ENCODE data around the gene IPO11.
"Not testable (repeated sequence)": the region's sequence is repeated elsewhere in the genome, so short reads cannot be mapped to it uniquely, and the experiment has no call there.

Gene IPO11

DNA sequence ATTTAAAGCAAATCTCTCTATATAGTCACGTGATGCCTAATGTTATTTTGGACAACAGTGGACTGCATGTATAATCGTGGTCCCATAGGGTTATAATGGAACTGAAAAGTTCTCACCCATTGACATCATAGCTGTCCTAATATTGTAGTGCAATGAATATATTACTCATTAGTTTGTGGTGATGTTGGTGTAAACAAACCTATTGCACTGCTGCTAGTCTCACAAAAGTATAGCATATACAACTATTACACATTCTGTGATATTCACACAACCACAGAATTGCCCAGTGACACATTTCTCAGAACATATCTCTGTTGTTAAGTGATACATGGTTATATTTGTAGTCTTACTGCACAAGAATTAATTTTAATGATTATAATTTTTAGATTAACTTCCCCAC is 37.7 kb downstream of the IPO11 start:
- no peak for DNase-seq

DNA sequence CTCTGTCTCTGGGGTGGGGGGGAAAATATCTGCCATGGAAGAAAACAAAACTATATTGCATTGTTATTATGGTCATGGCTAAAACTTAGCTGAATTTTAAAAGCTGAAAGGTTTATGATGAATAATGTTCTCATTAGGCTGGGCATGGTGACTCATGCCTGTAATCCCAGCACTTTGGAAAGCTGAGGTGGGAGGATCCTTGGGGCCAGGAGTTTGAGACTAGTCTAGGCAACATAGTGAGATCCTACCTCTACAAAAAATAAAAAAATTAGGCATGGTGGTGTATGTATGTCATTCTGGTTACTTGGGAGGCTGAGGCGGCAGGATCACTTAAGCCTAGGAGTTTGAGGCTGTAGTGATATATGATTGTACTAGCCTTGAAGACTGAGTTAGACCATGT is 44.5 kb downstream of the IPO11 start:
- no peak for DNase-seq

DNA sequence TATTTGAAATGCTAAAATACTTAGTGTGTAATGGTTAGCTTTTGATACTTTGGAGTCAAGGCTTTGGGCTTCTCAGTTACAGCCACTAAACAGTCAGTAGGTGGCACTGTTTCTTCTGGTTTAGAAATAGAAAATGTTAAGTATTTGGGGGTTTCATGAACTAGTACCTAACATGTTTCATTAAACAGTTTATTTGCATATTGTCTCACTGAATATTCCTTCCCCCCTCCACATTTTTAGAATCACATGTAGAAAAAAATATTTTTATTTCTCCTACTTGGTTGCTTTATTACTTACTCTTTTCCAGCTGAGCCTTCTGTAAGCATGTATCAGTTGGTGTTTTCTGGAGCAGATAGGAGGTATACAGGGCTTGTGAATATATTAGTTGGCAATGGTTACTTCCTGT is 48.0 kb downstream of the IPO11 start:
- DNase-seq = peak in 1 of 2 donors; percentile 43

DNA sequence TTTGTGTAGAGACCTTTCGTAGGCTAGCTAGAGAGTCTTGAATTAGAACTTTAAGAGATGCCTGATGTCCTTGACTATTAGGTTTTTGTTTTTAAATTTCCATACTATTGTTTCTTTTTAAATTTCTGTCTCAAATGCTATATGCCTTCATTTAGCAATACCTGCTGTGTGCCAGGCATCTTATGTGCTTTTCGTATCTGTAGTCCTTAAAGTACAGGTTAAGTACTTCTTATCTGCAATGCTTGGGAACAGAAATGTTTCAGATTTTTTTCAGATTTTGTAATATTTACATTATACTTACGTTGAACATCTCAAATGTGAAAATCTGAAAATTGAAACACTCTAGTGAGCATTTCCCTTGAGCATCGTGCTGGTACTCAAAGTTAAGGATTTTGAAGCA is 49.0 kb downstream of the IPO11 start:
- no peak for DNase-seq

DNA sequence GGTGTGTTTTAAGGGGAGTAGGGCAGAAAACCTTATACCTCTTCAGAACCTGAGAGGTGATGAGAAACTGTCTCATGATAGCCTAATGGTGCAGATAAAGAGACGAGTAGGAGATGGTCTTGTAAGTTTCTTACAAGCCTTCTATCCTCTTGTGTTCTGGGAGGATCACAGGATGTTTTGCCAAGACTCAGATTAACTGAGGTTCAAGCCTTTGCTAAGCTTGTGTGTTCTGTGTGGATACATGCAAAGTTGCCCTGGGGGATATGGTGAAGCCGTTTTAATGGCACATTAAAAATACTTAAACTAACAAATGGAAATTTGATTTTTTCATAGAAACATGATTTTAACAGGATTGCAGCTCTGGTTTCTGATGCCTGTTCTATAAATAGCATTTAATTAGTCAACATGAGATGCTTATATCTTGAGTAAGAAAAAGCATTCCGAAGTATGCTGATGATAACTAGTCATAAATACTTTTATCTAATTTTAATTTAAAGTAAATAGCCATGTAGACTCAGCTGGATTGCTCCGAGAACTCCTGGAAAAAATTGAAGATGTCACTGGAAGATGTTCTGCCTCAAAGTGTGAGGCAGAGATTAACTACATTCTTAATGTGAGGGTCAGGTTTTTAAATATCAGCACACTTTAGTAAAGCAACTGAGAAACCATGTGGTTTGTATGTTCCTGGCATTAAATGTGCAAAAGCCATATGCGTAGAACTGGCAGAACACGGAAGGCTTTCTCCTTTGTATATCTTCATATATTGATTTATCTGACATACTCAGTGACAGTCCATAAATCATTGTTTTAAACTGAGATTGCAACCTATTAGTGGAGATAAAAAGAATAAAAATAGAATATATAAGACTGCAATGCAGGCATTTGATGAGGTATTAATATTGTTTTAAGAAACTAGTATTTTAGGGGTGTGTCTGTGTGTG is 53.7 kb downstream of the IPO11 start:
- no peak for DNase-seq

DNA sequence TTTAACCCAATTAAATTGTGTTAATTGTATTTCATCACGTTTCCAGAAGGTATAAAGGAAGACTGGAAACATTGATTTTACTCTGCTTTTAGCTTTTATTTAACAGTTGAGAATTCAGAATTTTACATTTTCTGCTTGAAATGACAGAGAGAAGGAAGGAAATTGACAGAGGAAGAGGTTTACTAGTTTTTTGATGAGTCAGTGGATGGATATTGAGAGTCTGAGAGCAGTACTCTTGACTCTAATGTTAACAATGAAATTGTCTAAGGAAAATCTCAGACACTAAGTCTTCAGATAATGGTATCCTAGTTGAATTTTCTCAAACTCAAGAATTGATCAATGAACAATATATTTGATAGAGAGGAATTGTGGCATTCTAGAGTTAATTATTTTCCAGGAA is 60.6 kb downstream of the IPO11 start:
- no peak for DNase-seq

DNA sequence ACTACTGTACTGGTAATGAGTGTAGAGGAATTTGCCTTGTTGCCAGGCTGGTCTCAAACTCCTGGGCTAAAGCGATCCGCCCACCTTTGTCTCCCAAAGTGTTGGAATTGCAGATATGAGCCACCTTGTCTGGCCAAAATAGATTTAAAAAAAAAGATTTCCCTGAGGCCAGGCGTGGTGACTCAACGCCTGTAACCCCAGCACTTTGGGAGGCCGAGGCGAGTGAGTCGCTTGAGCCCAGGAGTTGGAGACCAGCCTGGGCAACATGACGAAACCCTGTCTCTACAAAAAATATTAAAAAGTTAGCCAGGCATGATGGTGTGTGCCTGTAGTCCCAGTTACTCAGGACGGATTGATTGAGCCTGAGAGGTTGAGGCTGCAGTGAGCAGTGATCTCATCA is 62.5 kb downstream of the IPO11 start:
- no peak for DNase-seq

DNA sequence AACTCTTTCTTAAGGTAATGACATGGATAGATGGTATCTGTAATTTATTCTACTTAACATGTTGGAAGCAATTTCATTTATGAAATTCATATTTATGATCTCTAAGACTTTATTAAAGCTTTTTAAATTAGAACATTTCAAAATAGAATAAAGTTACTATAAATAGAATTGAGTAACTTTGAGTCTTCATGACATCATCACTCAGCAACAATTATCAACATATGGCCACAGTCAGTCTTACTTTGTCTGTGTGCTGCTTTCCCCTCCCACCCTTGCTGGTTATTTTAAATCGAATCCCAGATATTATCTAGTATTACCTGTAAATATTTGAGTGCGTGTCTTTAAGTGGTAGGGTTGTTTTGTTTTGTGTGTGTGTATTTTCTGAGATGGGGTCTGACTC is 65.2 kb downstream of the IPO11 start:
- no peak for DNase-seq

DNA sequence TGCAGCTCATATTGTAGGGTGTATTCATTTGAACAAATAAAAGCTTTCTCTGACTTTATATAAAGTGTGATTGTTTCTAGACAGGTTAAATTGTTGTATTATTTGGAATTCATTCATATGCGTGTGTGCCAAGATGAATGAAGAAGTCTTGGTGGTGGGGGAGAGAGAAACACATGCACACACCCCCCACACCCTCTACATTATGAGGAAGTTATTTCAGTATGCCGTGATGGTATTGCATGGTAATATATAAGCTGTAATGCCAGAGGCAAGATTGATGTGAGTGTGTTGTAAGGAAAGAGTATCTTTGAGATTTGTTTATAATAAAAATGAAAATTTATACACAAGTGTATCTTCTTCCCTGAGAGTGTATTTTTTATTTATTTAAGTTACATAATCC is 71.0 kb downstream of the IPO11 start:
- DNase-seq = no peak

DNA sequence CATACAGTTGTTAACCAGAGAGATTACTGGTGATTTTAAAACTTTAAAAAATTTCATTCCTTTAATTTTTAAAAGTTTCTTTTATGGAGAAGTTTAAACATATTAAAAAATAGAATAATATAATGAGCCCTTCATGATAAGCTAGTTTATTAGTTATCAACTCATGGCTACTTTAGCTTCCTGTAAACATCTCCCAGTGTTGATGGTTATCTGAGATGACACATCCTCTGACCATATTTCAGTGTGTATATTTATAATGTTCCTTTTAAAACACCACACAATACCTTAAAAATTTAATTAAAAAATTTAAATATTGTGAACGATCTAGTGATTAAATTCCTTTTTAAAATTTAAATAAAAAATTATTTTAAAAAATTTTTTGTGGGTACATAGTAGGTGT is 74.1 kb downstream of the IPO11 start:
- DNase-seq = no peak

DNA sequence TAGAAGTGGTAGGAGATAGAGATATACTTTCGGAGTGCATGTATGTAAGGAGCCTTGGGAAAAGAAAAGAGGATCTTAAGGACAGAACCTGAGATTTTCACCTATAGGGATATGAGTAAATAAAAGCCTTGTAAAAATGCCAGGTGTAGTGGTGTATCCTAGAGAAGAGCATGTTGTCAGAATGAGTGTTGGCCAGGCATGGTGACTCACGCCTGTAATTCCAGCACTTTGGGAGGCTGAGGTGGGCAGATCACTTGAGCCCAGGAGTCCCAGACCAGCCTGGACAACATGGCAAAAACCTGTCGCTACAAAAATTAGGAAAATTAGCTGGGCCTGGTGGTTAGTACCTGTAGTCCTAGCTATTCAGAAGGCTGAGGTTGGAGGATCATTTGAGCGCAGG is 76.0 kb downstream of the IPO11 start:
- no peak for DNase-seq

DNA sequence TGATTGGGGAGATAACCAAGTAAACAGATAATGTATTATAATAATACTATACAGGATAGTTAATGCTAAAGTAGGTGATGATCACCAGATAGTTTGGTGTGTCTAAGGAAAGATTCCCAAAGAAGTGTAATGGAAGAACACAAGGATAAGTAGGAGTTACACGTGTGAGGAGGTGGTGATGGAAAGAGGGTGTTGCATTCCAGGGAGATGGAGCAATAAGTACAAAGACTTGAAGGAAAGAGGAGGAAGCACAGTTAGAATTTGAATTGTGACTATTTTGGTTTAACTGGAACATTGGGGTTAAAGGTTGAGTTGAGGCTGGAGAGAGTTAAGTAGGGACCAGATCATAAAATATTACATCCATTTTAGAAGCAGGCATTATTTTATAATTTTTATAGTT is 76.9 kb downstream of the IPO11 start:
- no peak for DNase-seq

DNA sequence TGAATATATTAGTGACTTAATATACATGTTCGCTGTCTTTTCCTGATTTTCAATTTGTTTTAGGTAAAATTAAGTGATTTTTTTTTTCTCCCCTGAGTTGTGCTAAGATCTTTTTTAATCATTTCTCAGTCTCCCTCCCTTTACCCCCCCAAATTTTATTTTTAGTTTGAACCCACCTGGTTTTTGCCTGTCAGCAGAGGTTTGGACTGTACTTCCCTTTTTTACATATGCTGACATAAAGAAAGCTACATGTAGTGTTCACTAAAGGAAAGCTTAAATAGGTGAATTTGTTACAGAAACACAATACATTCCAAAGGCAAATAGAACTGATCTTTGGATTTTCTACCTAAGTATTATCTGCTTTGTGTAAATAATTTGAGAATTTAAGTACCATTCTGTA is 82.2 kb downstream of the IPO11 start:
- DNase-seq = no peak

DNA sequence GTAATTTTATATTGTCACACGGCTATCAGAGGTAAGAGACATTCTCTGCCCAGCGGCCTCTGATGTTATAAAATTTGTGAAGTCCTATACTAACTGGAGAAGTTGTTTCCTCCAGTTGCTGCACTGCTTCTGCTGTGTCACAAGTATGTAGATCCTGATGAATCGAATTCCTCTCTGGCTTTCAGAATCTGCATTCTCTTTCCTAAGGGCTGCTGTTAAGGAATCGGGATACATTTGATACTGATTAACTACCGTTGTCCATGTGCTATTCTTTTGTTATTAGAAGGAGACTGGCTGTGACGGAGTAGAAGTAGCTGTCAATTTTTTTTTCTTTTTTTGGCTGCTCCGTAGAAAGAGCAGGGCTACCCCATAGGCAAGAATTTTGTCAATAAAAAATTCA is 84.3 kb downstream of the IPO11 start:
- DNase-seq = no peak

DNA sequence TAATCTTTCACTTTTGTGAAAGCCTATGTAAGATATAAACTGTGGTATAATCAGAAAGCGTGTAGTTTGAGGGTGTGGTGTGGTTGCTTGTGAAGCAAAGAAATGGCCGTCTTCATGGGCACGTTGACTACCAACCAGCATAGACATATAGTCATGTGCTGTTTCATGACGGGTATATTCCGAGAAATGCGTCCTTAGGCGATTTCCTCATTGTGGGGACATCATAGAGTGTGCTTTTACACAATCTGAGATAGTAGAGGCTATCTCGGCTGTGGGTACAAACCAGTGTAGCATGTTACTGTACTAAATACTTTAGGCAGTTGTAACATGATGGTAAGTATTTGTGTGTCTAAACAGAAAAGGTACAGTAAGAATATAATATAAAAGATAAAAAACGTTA is 86.4 kb downstream of the IPO11 start:
- no peak for DNase-seq

DNA sequence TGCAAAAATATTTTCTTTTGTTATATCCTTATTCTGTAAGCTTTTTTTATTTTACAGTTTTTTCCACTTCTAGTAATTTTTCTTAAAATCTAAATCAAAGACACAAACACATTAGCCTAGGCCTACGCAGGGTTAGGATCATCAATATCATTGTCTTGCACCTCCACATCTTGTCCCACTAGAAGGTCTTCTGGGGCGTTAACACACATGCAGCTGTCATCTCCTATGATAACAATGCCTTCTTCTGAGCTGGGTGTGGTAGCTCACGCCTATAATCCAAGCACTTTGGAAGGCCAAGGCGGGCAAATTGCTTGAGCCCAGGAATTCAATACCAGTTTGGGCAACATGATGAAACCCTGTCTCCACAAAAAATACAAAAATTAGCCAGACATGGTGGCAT is 87.2 kb downstream of the IPO11 start:
- no peak for DNase-seq

DNA sequence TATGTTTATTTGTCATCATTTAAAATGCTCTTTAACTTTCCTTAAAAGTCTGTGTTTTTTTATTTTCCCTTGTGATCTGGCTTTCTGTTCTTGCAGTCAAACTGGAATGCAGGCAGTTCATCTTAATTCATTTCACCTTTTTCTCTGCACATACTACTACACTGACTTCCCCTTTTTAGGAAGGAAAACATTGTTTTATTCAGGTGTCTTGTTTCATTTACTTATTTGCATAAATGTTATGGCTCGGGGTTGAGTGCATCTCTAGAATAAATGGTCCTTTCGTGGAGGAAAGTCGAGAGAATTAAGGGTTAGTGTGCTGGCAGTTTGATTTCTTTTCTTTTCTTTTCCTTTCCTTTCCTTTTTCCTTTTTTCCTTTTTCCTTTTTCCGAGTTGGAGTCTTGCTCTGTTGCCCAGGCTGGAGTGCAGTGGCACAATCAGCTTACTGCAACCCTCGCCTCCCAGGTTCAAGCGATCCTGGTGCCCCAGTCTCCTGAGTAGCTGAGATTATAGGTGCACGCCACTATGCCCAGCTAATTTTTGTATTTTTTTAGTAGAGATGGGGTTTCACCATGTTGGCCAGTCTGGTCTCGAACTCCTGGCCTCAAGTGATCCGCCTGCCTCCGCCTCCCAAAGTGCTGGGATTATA is 90.0 kb downstream of the IPO11 start:
- DNase-seq = no peak

DNA sequence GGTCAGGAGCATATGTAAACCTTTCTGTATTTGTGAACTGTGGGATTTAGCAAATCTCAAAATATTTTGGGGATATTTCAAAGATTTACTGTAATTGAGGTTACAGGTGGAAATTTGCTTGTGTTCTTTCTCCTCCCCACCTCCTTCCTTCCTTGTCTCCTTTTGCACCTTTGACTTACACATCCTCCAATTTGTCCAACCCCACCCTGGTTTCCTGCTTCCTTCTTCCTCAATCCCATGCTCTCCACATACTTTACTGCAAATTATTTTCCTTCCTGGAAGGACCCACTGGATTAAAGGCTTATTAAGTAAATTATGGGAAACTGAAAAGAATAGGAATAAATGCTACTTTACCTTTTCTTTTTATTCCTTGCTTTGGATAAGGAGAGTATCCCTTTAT is 91.6 kb downstream of the IPO11 start:
- DNase-seq = no peak

DNA sequence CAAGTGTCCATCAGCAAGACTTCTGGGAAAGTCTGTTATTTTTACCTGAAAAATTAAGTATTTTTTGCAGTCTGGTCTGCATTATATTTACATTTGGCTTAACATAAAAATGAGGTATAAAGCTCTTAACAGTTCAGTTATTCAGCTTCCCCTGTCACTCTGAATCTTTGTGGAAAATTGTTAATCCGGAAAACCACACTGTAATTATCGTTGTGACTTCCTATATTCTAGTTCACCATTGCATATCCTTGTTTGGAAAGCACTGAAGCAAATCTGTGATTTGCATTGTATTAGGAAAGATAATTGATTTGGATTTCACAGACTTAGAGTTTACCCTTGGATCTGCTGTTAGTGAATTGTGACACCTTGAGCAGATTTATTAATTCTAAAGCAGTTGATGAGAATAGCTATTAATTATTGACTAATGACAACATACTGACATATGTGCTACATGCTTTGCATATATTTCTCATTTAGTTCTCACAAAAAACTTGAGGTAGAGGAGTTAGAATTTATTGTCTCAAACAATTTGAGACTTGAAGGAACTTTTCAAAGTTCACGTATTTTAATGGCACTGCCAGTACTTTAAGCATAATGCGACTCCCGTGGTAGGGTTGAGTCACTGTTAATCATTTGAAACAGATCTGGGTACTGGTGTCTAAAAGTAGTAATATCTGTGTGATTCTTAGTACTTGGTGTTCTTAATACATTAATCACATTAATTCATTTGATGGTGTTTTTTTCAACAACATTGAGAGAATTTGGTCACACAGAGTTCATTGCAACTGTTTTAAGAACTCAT is 94.3 kb downstream of the IPO11 start:
- DNase-seq = no peak

DNA sequence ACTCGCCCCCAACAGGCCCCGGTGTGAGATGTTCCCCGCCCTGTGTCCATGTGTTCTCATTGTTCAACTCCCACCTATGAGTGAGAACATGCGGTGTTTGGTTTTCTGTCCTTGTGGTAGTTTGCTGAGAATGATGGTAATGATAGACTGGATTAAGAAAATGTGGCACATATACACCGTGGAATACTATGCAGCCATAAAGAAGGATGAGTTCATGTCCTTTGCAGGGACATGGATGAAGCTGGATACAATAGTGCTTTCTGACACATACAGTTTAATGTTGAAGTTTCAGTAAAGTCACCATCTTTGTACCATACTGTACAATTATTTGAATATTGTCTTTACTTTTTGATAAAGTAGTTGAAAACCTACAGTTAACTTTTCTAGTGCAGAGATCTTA is 96.2 kb downstream of the IPO11 start:
- DNase-seq = not testable (repeated sequence)

DNA sequence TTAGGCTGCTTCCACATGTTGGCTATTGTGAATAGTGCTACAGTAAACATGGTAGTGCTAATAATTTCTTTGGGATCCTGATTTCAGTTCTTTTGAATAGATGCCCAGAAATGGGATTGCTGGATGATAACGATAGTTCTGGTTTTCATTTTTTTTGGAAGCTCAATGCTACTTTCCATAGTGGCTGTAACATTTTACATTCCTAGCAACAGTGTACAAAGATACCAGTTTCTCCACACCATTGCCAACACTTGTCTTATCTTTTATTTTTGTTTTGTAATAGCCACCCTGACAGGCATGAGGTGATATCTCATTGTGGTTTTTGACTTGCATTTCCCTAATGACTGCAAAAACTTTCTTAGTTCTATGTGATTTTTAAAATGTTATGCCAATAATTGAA is 97.2 kb downstream of the IPO11 start:
- no peak for DNase-seq

DNA sequence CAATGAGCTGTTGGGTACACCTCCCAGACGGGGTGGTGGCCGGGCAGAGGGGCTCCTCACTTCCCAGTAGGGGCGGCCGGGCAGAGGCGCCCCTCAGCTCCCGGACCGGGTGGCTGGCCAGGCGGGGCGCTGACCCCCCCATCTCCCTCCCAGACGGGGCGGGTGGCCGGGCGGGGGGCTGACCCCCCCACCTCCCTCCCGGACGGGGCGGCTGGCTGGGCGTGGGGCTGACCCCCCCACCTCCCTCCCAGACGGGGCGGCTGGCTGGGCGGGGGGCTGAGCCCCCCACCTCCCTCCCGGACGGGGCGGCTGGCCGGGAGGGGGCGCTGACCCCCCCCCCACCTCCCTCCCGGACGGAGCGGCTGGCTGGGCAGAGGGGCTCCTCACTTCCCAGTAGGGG is 100.5 kb downstream of the IPO11 start:
- DNase-seq = not testable (repeated sequence)

DNA sequence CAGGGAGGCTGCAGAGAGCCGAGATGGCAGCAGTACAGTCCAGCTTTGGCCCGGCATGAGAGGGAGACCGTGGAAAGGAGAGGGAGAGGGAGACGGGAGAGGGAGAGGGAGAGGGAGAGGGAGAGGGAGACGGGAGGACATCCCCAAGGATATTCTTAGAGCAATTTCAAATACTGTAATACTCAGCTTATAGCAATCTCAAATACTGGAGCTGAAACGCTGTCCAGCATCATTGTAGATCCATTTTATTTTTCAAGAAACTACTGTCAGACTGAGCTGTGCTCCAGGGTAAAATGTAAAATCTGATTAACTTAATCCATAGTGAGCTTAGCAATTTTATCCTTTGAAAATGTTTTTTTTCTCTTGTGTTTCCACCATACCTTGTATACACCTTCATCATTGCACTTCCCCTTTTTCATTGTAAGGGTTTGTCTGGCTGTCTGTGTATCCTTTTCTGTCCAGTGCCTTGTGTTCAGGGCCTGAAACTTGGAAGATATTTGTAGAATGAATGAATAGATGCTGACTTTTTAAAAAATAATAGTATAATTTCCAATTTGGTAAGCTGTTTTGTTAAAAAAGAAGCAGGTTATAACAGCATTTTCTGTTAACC is 102.1 kb downstream of the IPO11 start:
- DNase-seq = no peak

Data from CD4-positive, alpha-beta T cell treated with Interleukin-1 beta for 1 hour (primary cell).